Erythroblast (primary cell): ENCODE measurements around the gene ENG.

Experiments
- GATA1 ChIP-seq: IDR thresholded peaks from 2 replicates; pipeline ENCODE4 v1.6.1; 2011; ENCODE audit warnings: low read depth, mild to moderate bottlenecking, control low read depth, low read length, moderate library complexity
- POLR2A ChIP-seq: IDR thresholded peaks from 2 replicates; pipeline ENCODE4 v1.6.1; 2011; ENCODE audit warnings: mild to moderate bottlenecking, low read length

DNA sequence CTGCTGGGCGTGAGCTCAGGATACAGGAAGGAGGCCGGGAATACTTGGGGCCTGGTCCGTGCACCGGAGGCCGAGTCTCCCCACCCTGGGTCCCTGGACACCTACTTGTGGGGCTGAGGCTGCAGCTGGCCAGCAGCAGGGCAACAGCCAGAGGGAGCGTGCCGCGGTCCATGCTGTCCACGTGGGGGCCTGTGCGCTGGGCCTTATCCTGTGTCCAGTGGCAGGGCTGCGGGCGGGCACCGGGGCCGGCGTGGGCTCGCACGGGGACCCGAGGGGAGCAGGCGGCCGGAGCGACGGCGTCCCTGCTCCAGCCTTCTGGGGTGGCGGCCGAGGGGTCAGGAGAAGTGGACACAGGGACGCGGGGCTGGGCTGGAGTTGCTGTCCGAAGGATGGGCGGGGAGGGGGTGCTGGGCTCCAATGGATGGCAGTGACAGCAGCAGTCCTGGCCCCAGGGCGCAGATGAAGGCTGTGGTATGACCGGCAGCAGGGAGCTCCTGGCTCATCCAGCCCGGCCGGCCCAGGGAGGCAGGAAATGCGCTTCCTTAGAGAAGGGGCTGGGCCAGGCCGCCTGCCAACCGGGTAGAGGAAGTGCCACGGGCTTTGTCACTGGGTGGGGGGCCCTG is at the start of gene ENG:
- TF ChIP-seq POLR2A (peak; percentile 25), GATA1 (no peak)
